GM12801 (cell line): ENCODE data around the gene FGR.

Source experiments
- CTCF ChIP-seq: IDR thresholded peaks from one replicate; pipeline ENCODE4 v1.5.1; 2011; ENCODE audit warnings: control low read depth; ENCODE audit not compliant: insufficient read length; ENCODE audit errors: extremely low read depth

FGR gene

GRCh38 chr1:27617420-27617819 lies 17.6 kb downstream of the FGR start:
- no peak for TF ChIP-seq CTCF

GRCh38 chr1:27616441-27616840 lies 18.5 kb downstream of the FGR start:
- TF ChIP-seq CTCF, result no peak

- TF ChIP-seq CTCF, result no peak
Measured at GRCh38 chr1:27615346-27616192, 19.4 kb downstream of the FGR start.

GRCh38 chr1:27614625-27615344 lies 20.2 kb downstream of the FGR start:
- no peak for TF ChIP-seq CTCF

- TF ChIP-seq CTCF, result no peak
Measured at GRCh38 chr1:27614043-27614624, 20.9 kb downstream of the FGR start.

- TF ChIP-seq CTCF, result no peak
Measured at GRCh38 chr1:27612718-27613117, 22.3 kb downstream of the FGR start.

GRCh38 chr1:27611450-27611849 lies 23.5 kb downstream of the FGR start:
- no peak for TF ChIP-seq CTCF
